Fibroblast of the aortic adventitia (primary cell): Measurements from ENCODE around the gene MISP3. TPM values are rescaled to one million over a fixed set of nuclear protein-coding genes. Genes with fewer than 3 reads are reported as not detected.

Experiments
- DNase-seq: peaks from one replicate; pipeline ENCODE4 v3.0.0-alpha.2; 2010; ENCODE audit warnings: low read depth
- H3K4me3 ChIP-seq: 2 replicates; pipeline ENCODE4 v1.5.1; 2011; ENCODE audit warnings: low read depth, mild to moderate bottlenecking, control low read depth, low read length, moderate library complexity
- total RNA-seq: library from RNA; depleted of rRNA; stranded (reverse); fragments of >200 nt; gene quantifications from 2 replicates; pipeline ENCODE4 v1.2.3, GENCODE V29; 2012; ENCODE audit warnings: low replicate concordance
- TF ChIP-seq, protein P1 (sequence below): IDR thresholded peaks from 2 replicates; pipeline ENCODE4 v1.5.1; 2011; ENCODE audit warnings: mild to moderate bottlenecking, low read length, control low read depth, inconsistent platforms; ENCODE audit not compliant: insufficient read depth

MISP3 gene
- total RNA-seq, 1 donor = 0.72 TPM

- no peak overlapping the region for H3K4me3 ChIP-seq
- no peak for DNase-seq
- TF ChIP-seq, protein P1, sequence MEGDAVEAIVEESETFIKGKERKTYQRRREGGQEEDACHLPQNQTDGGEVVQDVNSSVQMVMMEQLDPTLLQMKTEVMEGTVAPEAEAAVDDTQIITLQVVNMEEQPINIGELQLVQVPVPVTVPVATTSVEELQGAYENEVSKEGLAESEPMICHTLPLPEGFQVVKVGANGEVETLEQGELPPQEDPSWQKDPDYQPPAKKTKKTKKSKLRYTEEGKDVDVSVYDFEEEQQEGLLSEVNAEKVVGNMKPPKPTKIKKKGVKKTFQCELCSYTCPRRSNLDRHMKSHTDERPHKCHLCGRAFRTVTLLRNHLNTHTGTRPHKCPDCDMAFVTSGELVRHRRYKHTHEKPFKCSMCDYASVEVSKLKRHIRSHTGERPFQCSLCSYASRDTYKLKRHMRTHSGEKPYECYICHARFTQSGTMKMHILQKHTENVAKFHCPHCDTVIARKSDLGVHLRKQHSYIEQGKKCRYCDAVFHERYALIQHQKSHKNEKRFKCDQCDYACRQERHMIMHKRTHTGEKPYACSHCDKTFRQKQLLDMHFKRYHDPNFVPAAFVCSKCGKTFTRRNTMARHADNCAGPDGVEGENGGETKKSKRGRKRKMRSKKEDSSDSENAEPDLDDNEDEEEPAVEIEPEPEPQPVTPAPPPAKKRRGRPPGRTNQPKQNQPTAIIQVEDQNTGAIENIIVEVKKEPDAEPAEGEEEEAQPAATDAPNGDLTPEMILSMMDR = no peak
These were observed 18.5 kb upstream of the MISP3 start for GRCh38 chr19:14054099-14054498.

- no peak for DNase-seq
- no peak overlapping the region for H3K4me3 ChIP-seq
- TF ChIP-seq, protein P1 = no peak
These were observed 17.9 kb upstream of the MISP3 start for GRCh38 chr19:14054721-14055120.

- no peak overlapping the region for H3K4me3 ChIP-seq
- TF ChIP-seq, protein P1 = no peak
- no peak for DNase-seq
These were observed 17.2 kb upstream of the MISP3 start for GRCh38 chr19:14055396-14055795.

DNA sequence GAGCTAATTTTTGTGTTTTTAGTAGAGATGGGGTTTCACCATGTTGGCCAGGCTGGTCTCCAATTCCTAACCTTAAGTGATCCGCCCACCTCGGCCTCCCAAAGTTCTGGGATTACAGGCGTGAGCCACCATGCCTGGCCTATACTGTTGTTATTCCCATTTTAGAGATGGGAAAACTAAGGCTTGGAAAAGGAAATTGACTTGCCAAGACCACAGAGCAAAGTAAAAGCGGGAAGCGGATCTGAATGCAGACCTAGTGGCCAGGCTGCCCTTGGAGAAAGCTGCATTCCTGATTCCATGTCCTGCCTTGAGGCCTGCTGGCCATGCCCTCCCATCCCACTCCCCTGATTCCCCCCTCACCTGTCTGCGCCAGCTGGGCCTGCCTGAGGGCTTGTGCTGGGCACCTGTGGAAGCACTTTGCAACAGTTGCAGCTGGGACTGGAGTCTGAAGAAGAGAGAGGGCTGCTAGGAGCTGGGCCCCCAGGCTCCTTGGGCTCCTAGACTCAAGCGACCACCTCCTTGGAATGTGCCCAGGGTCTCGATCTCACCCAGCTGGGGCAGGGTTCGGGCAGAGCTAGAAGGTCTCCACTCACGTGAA is 16.4 kb upstream of the MISP3 start:
- TF ChIP-seq, protein P1 = no peak
- H3K4me3 ChIP-seq = no peak overlapping the region
- DNase-seq = no peak

GRCh38 chr19:14056741-14057356 is 15.7 kb upstream of the MISP3 start:
- peak overlapping the region; percentile 44 for H3K4me3 ChIP-seq
- no peak for DNase-seq
- TF ChIP-seq, protein P1 = no peak

DNA sequence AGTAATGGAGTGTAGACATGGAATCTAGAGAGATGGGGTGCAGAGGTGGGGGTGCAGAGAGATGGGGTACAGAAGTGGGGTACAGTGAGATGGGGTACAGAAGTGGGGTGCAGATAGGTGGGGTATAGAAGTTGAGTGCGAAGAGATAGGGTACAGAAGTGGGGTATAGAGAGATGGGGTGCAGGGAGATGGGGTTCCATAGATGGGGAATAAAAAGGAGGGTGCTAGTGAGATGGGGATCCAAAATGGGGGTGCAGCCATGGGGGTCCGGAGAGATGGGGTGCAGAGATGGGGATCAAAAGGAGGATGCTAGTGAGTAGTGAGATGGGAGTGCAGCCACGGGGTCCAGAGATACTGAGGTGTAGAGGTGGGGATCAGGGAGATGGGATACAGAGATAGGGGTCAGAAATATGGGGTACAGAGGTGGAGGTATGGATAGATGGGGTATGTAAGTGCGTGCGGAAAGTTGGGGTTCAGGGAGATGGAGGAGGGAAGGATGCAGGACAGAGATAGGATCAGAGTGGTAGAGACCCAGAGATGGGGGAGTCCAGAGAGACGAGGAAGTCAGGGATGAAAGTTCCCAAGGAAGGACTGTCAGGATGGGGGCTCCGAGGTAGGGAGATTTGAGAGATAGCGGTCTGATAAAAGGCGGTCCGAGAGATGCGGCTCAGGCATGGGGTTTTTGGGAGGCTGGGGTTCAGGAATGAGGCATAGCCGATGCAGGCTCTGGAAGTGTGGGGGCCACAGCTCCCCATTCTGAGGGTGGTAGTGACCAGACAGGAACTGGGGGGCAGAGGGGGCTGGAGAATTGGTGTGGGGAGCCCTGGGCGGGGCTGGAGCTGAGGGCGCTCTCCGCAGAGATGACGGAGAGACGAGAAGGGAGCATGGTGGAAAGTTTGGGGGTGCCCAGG is 14.1 kb upstream of the MISP3 start:
- TF ChIP-seq, protein P1 = no peak
- H3K4me3 ChIP-seq = peak overlapping the region; percentile 13
- DNase-seq = no peak
